ENCODE data around the gene FCER2. TPM values are rescaled to one million over a fixed set of nuclear protein-coding genes. Genes with fewer than 3 reads are reported as not detected.

FCER2 gene
- total and polyA plus RNA-seq, 7 donors, result 0.06 to 0.54 (median 0.22) TPM; not detected in 3

DNA sequence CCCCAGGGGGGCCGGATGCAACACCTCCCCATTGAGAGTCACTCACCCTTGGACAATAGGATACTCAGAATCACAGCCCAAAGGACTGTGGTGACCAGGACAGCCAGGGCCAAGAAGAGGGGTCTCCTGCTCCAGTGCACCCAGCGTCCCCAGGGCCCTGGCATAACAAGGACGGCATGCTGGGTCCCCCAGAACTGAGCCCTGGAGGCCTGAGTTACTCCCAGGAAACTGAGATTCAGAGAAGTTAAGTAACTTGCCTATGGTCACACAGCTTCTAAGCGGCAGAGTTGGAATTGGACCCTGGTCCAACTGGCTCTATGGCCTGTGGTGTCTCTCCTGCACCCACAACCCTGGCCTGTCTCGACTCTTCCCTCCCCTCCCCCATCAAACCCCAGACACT is 29.7 kb upstream of the FCER2 start:
- no peak for ATAC-seq
- Histone ChIP-seq H3K4me1 (no peaks in the 10 kb centered on the region), H3K36me3 (ENCODE audit: insufficient read depth in 1 of 2, low read depth in 1 of 2) (no peaks in the 10 kb centered on the region), H3K4me3 (no peak overlapping the region), H3K9me3 (no peaks in the 10 kb centered on the region), H3K27ac (no peak overlapping the region), H3K27me3 (ENCODE audit: insufficient read depth in 3 of 3, low read length in 2 of 3) (peaks cover 0 to 62% (median 19%) of the 10 kb centered on the region in 3 donors)
- TF ChIP-seq, protein P1, sequence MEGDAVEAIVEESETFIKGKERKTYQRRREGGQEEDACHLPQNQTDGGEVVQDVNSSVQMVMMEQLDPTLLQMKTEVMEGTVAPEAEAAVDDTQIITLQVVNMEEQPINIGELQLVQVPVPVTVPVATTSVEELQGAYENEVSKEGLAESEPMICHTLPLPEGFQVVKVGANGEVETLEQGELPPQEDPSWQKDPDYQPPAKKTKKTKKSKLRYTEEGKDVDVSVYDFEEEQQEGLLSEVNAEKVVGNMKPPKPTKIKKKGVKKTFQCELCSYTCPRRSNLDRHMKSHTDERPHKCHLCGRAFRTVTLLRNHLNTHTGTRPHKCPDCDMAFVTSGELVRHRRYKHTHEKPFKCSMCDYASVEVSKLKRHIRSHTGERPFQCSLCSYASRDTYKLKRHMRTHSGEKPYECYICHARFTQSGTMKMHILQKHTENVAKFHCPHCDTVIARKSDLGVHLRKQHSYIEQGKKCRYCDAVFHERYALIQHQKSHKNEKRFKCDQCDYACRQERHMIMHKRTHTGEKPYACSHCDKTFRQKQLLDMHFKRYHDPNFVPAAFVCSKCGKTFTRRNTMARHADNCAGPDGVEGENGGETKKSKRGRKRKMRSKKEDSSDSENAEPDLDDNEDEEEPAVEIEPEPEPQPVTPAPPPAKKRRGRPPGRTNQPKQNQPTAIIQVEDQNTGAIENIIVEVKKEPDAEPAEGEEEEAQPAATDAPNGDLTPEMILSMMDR (IDR thresholded peaks at IDR 0.05), result no peak
- 53 to 69% (median 68%) methylated on average over 5 of the region's 5 CpGs for WGBS, 3 donors
- intact Hi-C loops (cut with DNase I), result no loop called here
- no peak for DNase-seq

DNA sequence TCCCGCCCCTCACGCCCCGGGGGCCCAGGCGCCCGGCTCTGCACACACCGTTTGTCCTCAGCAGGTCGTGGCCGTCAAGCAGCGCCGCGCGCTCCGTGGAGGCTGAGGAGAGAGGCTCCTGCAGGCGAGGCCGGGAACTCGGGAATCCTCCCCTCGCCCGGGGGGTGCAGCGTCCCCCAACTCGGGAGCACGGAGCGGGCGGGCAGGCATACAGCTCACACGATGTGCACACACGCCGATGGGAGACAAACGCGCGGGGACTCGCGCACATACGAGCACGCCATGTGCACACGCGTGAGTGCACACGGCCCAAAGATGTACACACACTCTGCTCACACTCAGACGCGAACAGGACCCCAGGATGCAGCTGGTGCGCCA is 29.3 kb upstream of the FCER2 start:
- no peaks in the 10 kb centered on the region for H3K4me1 ChIP-seq
- TF ChIP-seq, protein P1 (IDR thresholded peaks at IDR 0.05), result no peak
- H3K36me3 ChIP-seq (ENCODE audit: insufficient read depth in 1 of 2, low read depth in 1 of 2), result no peaks in the 10 kb centered on the region
- no peaks in the 10 kb centered on the region for H3K9me3 ChIP-seq
- WGBS, 3 donors, result 51 to 54% (median 53%) methylated on average over 39 of the region's 39 CpGs
- intact Hi-C loops (cut with DNase I), result no loop called here
- peaks cover 0 to 66% (median 19%) of the 10 kb centered on the region in 3 donors for H3K27me3 ChIP-seq (ENCODE audit: insufficient read depth in 3 of 3, low read length in 2 of 3)
- ATAC-seq (no peak), DNase-seq (no peak)
- H3K4me3 ChIP-seq, result no peak overlapping the region
- H3K27ac ChIP-seq, result no peak overlapping the region

DNA sequence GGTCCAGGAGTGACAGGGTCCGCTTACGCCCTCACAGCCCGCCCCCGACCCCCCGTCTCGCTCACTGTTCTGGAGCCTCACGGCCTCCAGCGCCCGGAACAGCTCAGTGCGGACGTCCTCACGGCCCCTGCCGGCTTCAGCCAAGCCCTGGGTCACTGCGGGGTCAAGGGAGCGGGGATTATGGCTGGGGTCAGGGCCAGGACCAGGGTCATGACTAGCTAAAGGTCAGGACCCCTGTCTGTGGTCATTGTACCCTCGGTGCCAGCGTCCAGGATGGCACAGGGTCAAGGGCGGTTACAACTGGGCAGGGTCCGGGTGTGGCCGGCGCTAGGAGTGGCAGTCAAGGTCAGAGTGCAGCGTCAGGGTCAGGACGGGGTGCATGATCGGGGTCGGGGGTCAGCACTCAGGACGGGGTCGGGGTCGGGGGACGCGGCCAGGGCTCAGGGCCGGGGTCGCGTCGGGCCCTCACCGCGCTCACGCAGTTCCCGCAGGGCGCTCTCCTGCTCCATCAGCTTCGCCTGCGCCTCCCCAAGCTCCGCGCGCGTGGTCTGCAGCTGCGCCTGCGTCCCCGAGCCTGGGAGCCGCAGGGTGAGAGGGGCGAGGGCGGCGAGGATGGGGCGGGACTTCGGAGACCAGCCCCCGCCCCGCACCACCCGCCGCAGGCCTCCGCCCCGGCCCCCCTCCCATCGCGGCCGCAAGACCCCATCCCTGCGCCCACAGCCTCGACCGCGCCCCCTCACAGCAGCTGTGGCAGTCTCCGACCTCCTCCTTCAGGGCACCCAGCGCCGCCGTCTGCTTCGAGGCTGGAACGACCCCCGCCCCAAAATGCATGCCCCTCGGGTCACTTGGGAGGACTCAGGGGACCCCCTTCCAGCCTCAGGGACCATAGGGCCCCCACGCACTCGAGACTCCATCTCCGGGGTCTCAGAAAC is 28.6 kb upstream of the FCER2 start:
- DNase-seq (no peak), ATAC-seq (no peak)
- Histone ChIP-seq H3K27me3 (ENCODE audit: insufficient read depth in 3 of 3, low read length in 2 of 3) (peaks cover 0 to 65% (median 19%) of the 10 kb centered on the region in 3 donors), H3K36me3 (ENCODE audit: insufficient read depth in 1 of 2, low read depth in 1 of 2) (no peaks in the 10 kb centered on the region), H3K4me3 (no peak overlapping the region), H3K9me3 (no peaks in the 10 kb centered on the region), H3K4me1 (no peaks in the 10 kb centered on the region), H3K27ac (no peak overlapping the region)
- TF ChIP-seq, protein P1 (IDR thresholded peaks at IDR 0.05), result no peak
- WGBS, 3 donors, result 4 to 5% (median 4%) methylated on average over 26 to 78 of the region's 78 CpGs
- intact Hi-C loops (cut with DNase I), result no loop called here

DNA sequence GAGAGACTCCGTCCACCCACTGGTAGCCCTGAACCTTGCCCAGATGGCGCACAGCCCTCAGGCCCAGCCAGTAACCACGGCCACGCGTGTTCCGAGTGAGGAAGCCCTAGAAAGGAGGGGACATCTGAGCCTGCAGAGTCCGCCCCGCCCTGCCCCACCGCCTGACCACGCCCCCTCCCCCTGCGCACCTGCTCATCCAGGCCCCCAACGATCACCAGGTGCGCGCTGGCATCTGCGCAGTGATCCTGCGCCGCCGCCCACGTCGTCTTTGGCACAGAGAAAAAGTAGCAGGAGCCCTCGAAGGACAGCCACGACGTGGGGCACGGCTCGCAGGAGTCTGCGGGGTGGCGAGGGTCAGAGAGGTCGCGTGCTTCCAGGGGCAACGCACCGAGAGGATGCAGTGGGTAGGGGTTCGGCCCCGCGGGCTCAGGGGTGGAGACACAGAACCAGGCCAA is 27.9 kb upstream of the FCER2 start:
- H3K4me1 ChIP-seq, result no peaks in the 10 kb centered on the region
- no peak overlapping the region for H3K27ac ChIP-seq
- no peak for DNase-seq
- peaks cover 0 to 58% (median 19%) of the 10 kb centered on the region in 3 donors for H3K27me3 ChIP-seq (ENCODE audit: insufficient read depth in 3 of 3, low read length in 2 of 3)
- intact Hi-C loops (cut with DNase I), result no loop called here
- no peaks in the 10 kb centered on the region for H3K9me3 ChIP-seq
- TF ChIP-seq, protein P1 (IDR thresholded peaks at IDR 0.05), result no peak
- ATAC-seq, result no peak
- H3K36me3 ChIP-seq (ENCODE audit: insufficient read depth in 1 of 2, low read depth in 1 of 2), result no peaks in the 10 kb centered on the region
- H3K4me3 ChIP-seq, result no peak overlapping the region
- 4 to 6% (median 6%) methylated on average over 33 to 34 of the region's 34 CpGs for WGBS, 3 donors

Data from psoas muscle (tissue), 8 donors.